ENCODE data around the gene EPS15.
"Not testable (repeated sequence)": the region's sequence is repeated elsewhere in the genome, so short reads cannot be mapped to it uniquely, and the experiment has no call there.

EPS15 gene

GRCh38 chr1:51519048-51519864 is at the start of gene EPS15:
EPS15 (minus strand) TSS chr1:51519266; CDS start chr1:51519231, 35 bp downstream.
- peak; percentile 96 for DNase-seq

DNA sequence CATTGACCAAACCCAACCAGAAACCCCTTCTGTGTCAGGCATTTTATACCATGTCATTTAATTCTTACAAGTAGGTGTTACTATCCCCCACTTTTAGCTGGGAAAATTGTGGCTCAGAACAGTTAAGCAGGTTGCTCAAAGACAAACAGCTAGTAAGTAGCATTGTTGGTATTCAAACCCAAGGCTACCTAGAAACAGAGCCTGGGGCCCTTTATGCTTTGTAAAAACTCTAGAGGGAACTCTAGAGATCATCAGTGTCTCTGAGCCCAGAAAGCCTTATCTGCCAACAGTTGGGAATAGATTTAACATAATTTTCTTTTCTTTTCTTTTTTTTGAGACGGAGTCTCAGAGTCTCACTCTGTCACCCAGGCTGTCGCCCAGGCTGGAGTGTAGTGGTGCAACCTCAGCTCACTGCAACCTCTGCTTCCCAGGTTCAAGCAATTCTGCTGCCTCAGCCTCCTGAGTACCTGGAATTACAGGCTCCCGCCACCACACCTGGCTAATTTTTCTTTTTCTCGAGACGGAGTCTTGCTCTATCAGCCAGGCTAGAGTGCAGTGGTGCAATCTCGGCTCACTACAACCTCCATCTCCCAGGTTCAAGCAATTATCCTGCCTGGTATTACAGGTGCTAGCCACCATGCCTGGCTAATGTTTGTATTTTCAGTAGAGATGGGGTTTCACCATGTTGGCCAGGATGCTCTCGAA is 49.3 kb upstream of the EPS15 start:
- DNase-seq, result no peak

DNA sequence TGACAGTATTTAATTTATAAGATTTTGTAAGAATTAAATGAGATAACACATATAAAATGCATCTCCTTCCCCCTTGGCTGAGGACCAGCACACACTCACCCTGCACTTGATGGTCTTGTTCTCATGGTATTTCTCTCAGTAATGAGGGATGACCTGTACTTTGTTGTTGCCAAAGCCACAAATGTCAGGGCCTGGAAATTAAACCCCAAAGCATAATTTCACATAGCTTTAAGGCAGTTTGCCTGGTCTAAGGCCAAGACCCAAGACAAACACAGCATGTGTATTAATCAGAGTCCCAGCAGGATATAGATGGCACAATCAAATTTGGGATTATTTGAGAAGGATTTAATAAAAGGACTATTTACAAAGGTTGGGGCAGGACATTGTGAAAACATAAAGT is 48.6 kb upstream of the EPS15 start:
- no peak for DNase-seq

- DNase-seq, result no peak
These were observed 47.2 kb upstream of the EPS15 start for GRCh38 chr1:51566260-51566659.

DNA sequence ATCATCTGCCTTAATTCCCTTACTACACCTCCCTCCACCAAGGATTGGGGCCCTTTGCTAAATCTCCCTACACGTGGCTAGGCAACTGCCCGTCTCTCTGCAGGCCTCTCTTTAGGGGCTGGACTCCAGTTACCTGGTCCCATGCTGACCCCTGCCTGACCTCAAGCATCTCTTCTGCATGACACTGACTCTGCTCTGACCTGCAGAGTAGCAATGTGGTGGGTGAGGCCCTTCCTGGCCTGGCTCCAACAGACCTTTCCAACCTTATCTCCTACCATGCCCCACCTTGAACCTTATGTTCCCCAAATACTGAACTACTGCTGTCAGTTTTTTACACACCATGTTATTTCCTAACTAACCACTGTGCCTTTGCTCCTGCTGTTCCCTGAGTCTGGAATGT is 45.9 kb upstream of the EPS15 start:
- DNase-seq, result no peak

GRCh38 chr1:51564124-51564523 is 45.1 kb upstream of the EPS15 start:
- no peak for DNase-seq

DNA sequence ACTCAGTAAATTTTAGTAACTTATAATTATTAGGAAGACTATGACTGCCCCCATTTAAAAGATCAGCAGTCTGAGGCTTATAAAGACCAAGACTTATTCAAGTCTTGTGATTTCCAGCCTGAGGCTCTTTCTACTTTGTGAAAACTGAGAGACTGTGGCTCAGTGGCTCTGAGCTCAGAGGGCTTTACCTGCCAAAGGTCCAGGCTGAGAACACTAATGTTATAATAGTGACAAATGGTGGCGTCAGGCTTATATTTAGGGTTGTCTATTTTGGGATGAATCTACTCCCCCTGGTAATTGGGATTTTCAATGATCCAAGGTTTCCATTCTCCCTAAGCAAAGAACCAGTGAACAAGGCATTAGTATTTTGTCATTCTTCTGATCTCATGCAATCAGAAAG is 42.6 kb upstream of the EPS15 start:
- no peak for DNase-seq

DNA sequence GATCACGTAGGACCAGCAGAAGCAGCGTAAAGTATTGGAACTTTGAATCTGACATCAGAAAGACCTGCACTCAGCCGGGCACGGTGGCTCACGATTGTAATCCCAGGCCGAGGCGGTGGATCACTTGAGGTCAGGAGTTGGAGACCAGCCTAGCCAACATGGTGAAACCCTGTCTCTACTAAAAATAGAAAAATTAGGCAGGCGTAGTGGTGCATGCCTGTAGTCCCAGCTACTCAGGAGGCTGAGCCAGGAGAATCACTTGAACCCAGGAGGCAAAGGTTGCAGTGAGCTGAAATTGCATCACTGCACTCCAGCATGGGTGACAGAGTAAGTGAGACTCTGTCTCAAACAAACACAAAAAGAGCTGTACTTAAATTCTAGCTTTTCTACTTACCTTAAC is 41.8 kb upstream of the EPS15 start:
- DNase-seq, result not testable (repeated sequence)

DNA sequence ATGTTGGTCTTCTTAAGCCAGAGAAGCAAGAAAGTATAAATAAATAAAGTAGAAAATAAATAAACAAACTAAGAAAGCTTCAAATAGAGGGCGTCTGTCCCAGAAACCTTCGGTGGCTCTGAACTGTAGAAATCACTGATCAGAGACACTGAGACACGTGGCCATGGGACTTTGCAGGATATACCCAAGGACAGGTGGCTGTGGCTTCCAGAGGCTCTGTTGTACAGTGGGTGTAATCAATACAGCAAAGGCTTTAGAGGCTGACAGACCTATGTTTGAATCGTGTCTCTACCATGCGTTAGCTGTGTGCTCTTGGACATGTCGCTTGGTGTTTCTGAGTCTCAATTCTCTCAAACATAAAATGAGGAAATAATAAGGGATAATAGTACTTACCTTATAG is 41.0 kb upstream of the EPS15 start:
- DNase-seq, result no peak

- DNase-seq, result no peak
These were observed 40.4 kb upstream of the EPS15 start for GRCh38 chr1:51559501-51559900.

DNA sequence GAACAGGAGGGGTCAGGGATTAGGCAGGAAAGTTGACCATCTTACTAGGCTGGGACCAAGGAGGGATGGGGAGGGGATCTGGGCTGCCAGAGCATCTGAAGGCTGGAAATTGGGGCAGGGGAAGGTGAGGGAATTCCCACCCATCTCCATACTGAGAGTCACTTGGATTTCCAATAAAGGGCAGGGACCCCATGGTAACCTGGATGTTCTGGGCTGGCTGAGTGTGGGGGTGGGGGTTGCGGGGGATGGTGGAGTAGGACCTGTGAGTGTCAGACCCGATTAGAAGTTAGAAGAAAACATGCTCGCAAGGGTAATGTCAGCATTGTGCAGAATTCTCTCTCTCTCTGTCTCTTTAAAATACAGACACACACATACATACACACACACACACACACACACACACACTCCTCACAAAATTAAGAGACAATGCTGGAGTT is 40.0 kb upstream of the EPS15 start:
- no peak for DNase-seq

GRCh38 chr1:51558375-51558924 is 39.4 kb upstream of the EPS15 start:
- no peak for DNase-seq

DNA sequence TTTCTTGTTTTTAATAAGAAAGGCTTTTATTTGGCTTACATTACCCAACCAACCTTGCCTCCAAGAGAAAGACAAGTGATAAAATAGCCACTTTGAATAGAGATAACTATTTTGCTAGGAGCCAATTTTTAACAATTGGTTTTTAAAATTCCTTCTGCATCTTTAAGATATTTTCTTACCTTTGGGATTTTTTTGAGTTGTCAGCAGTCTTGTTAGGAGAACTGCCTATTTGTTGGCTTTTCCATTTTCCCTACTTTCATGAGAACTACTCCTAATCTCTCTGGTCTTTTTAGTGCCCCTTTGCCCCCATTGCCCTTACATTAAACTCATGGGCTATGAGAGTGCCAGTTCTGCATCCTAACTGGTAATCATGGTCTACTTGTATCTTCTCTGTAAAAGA is 38.1 kb upstream of the EPS15 start:
- DNase-seq, result no peak

- no peak for DNase-seq
These were observed 37.0 kb upstream of the EPS15 start for GRCh38 chr1:51555866-51556619.

DNA sequence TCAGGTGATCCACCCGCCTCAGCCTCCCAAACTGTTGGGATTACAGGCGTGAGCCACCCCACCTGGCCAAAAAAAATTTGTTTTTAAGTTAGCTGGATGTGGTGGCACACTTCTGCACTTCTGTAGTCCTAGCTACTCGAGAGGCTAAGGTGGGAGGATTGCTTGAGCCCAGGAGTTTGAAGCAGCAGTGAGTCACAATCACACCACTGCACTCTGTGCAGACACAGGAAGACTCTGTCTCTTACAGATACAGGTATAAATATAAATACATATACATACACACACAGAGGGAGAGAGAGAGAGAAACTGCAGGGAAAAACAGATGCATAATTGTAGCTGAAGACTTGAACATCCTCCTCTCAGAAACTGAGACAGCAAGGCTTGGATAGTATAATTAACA is 34.8 kb upstream of the EPS15 start:
- no peak for DNase-seq

- DNase-seq, result no peak
These were observed 34.1 kb upstream of the EPS15 start for GRCh38 chr1:51552929-51553807.

DNA sequence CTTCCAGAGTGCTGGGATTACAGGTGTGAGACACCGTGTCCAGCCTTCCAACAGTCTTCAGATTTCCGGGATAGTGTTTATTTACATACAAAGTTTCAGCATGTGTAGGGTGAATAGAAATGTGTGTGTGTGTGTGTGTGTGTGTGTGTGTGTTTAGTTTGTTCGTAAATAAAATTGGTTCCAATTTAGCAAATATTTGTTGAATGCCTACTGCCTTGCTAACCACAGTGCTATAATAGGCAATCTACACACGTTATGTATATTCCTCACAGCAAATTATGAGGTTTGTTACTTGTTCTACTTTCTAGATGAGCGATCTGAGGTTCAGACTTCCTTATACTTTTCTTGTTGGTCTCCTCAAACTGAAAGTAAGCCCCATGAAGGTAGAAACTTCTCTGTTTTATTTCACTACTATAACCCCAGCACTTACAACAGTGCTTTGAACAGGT is 32.8 kb upstream of the EPS15 start:
- no peak for DNase-seq

- no peak for DNase-seq
These were observed 32.0 kb upstream of the EPS15 start for GRCh38 chr1:51551081-51551480.

DNA sequence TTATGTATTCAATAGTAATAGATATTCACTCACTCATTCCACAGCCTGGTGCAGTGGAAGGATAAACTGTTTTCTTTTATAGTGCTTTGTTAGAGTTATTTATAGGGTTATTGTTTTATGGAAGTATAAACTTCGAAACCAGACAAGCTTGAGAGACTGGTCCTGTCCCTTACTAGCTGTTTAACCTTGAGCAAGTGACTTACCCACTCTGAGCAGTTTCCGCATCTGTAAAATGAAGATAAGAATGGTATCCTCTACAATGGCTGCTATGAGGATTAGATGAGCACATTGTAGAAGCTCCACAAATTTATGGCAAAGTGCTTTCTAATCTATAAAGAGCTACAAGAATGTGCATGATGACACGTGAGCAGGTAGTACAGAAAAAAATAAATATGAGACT is 30.8 kb upstream of the EPS15 start:
- DNase-seq, result no peak

DNA sequence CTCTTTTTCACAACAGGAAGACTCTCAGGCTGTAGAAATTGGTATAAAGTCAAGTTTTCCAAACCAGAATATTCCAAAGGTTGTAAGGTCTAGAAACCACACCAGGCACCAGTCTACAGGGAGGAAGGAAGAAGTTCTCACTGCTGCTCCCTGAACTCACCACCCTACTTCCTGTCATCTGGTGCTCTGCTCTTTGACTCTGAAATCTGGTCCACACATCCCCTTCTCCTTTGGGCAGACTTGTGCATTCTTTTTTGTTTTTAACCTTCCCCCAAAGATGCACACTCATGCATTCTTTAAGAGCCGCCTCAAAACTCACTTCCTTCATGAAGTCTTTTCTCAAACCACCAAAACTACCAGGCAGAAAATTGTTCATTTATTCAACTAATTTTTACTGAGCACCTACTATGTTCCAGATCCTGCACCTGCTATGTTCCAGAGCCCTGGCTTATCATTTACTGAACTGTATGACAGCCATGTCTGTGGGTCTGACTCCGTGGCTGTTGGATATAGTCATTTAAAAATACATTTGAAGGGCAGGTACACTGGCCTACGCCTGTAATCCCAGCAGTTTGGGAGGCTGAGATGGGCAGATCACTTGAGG is 30.1 kb upstream of the EPS15 start:
- DNase-seq, result no peak

DNA sequence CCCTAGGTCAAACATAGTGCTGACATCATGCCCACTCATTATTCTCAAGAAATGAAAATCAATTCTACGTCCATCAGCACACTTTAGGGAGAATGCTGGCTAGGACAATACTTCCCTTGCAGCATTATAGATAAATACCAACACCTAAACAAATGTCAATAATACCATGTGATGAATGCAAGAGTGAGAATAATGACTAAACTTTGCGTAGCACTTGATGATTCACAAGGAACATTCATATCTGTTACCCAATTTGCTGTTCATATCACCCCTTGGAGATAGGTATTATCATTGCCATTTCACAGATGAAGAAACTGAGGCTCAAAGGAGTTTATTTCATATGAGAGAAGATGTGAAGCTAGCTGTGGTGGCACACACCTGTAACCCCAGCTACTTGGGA is 24.8 kb upstream of the EPS15 start:
- DNase-seq, result no peak

All from activated CD8-positive, alpha-beta memory T cell treated with anti-CD3 and anti-CD28 coated beads for 24 hours (primary cell).